K562 (cell line): ENCODE data around the gene CDSN. TPM values are rescaled to one million over a fixed set of nuclear protein-coding genes. Genes with fewer than 3 reads are reported as not detected.

Experiments
- ARID3B ChIP-seq: fragments of 250-450 bp; sonication (Bioruptor Pico); IDR thresholded peaks from 2 replicates; pipeline ENCODE4 v1.4.0; 2020; ENCODE audit warnings: borderline replicate concordance
- ATF4 ChIP-seq: fragments of 450-650 bp; formaldehyde crosslinking; IDR thresholded peaks from 2 replicates; pipeline ENCODE4 v1.4.0; 2022; ENCODE audit warnings: mild to moderate bottlenecking, moderate library complexity
- BRD9 ChIP-seq: fragments of 450-650 bp; IDR thresholded peaks from 2 replicates; pipeline ENCODE4 v1.6.1; 2018; ENCODE audit warnings: low read depth; ENCODE audit not compliant: partially characterized antibody
- DDX20 ChIP-seq: fragments of 450-650 bp; IDR thresholded peaks from 2 replicates; pipeline ENCODE4 v1.6.1; 2016; ENCODE audit warnings: missing genetic modification characterization, low read depth, mild to moderate bottlenecking, missing compliant biosample characterization, moderate library complexity
- FOXM1 ChIP-seq, 2 experiments: fragments of 450-650 bp in 1 of 2; sonication (generic) in 1 of 2; formaldehyde crosslinking in 1 of 2; IDR thresholded peaks; 2 replicates each; pipeline versions ENCODE4 v1.6.1 to v1.9.0; 2017 to 2022; ENCODE audit warnings: low read depth in 2 of 2, mild to moderate bottlenecking in 2 of 2, missing genetic modification reagents in 1 of 2, moderate library complexity in 1 of 2
- GTF3C2 ChIP-seq: IDR thresholded peaks from 3 replicates; pipeline ENCODE4 v1.6.1; 2011; ENCODE audit warnings: borderline replicate concordance, mild to moderate bottlenecking, moderate library complexity; ENCODE audit not compliant: insufficient read length; ENCODE audit errors: extremely low read depth
- JUNB ChIP-seq: fragments of 450-650 bp; formaldehyde crosslinking; conservative IDR thresholded peaks from 2 replicates; pipeline ENCODE4 v1.4.0; 2020; ENCODE audit warnings: mild to moderate bottlenecking
- NFE2 ChIP-seq: IDR thresholded peaks from 2 replicates; pipeline ENCODE4 v1.6.1; 2014; ENCODE audit warnings: antibody characterized with exemption, low read depth
- NR2C1 ChIP-seq, 2 experiments: fragments of 450-650 bp; IDR thresholded peaks; 2 replicates each; pipeline ENCODE4 v1.6.1; 2017; ENCODE audit warnings: mild to moderate bottlenecking in 2 of 2, antibody characterized with exemption in 1 of 2, inconsistent platforms in 1 of 2, missing compliant biosample characterization in 1 of 2, missing genetic modification characterization in 1 of 2
- PTRF ChIP-seq: fragments of 450-650 bp; IDR thresholded peaks from 2 replicates; pipeline ENCODE4 v1.6.1; 2016; ENCODE audit warnings: mild to moderate bottlenecking, missing genetic modification characterization, missing compliant biosample characterization
- RAD51 ChIP-seq: fragments of 450-650 bp; IDR thresholded peaks from 2 replicates; pipeline ENCODE4 v1.7.1; 2016; ENCODE audit warnings: low read depth, mild to moderate bottlenecking, borderline replicate concordance
- RBBP5 ChIP-seq: fragments of 200-600 bp; sonication (generic); IDR thresholded peaks from 2 replicates; pipeline ENCODE4 v1.6.1; 2012; ENCODE audit warnings: borderline replicate concordance, mild to moderate bottlenecking, low read length, control low read depth, inconsistent platforms; ENCODE audit not compliant: insufficient read depth, poor library complexity, severe bottlenecking
- RBFOX2 ChIP-seq: fragments of 200-400 bp; formaldehyde crosslinking; IDR thresholded peaks from 2 replicates; pipeline ENCODE4 v1.6.1; 2017; ENCODE audit warnings: low read depth, mild to moderate bottlenecking, low read length, moderate library complexity
- SIN3A ChIP-seq, 2 experiments: fragments of 150-350 bp in 1 of 2; IDR thresholded peaks; 2 replicates each; pipeline ENCODE4 v1.6.1; 2011 to 2016; ENCODE audit warnings: borderline replicate concordance in 2 of 2, low read depth in 2 of 2, low read length in 2 of 2, mild to moderate bottlenecking in 2 of 2, moderate library complexity in 2 of 2; ENCODE audit not compliant: control insufficient read depth in 1 of 2
- SMAD4 ChIP-seq: fragments of 250-450 bp; sonication (Bioruptor Pico); conservative IDR thresholded peaks from 2 replicates; pipeline ENCODE4 v1.8.0; 2021; ENCODE audit warnings: inconsistent platforms, mild to moderate bottlenecking, moderate library complexity
- THRB ChIP-seq: fragments of 450-650 bp; formaldehyde crosslinking; conservative IDR thresholded peaks from 2 replicates; pipeline ENCODE4 v1.4.0; 2022; ENCODE audit warnings: mild to moderate bottlenecking, missing genetic modification characterization
- ZFX ChIP-seq: sonication (generic); formaldehyde crosslinking; IDR thresholded peaks from 2 replicates; pipeline ENCODE4 v1.8.0; 2022; ENCODE audit warnings: mild to moderate bottlenecking, missing genetic modification reagents, moderate library complexity
- ZNF282 ChIP-seq: sonication (generic); formaldehyde crosslinking; IDR thresholded peaks from 2 replicates; pipeline ENCODE4 v1.8.1; 2023; ENCODE audit warnings: missing genetic modification reagents
- ZNF3 ChIP-seq: fragments of 250-450 bp; sonication (Bioruptor Pico); IDR thresholded peaks from 2 replicates; pipeline ENCODE4 v1.5.0; 2021; ENCODE audit warnings: mild to moderate bottlenecking, moderate library complexity
- ZNF408 ChIP-seq: fragments of 250-450 bp; sonication (Bioruptor Pico); IDR thresholded peaks from 2 replicates; pipeline ENCODE4 v1.4.0; 2020; ENCODE audit warnings: low read depth, mild to moderate bottlenecking, moderate library complexity
- polyA plus RNA-seq, 8 experiments: library from polyadenylated mRNA; depleted of rRNA in 4 of 8; stranded (reverse) in 5 of 8; unstranded in 3 of 8; fragments of >200 nt; fragmentation: Nextera tagmentation in 2 of 8; fragmentation: Illumina TruSeq in 1 of 8; extraction: Ambion mirVana in 2 of 8; extraction: Trizol in 1 of 8; gene quantifications; 2 replicates each; pipeline versions ENCODE4 v1.2.1 to v1.2.3, GENCODE V29; 2011 to 2014; ENCODE audit warnings: inconsistent platforms in 1 of 8, missing spikeins in 1 of 8
- total RNA-seq, 7 experiments: library from RNA; depleted of rRNA in 6 of 7; stranded (reverse); fragments of >200 nt in 6 of 7; fragmentation: Illumina TruSeq in 2 of 7; extraction: Trizol in 2 of 7; gene quantifications; 2 replicates each; pipeline versions ENCODE4 v1.2.1 to v1.2.3, GENCODE V29; 2011 to 2021; ENCODE audit warnings: low replicate concordance in 1 of 7

The CDSN gene
- total and polyA plus RNA-seq, 9 of the 15 experiments (the other 6 are each of a cell fraction or from before 2014, with no cell fraction given), result not detected

GRCh38 chr6:31158140-31158862, 38.1 kb upstream of the CDSN start, which contains the start of gene TCF19 (continued):
- TF ChIP-seq ZNF282 (CRISPR knock-in tag) (no peak), ARID3B (CRISPR knock-in tag) (no peak), RBFOX2 (peak; percentile 81), ZNF408 (CRISPR knock-in tag) (no peak), JUNB (CRISPR knock-in tag) (no peak), RAD51 (no peak), GTF3C2 (no peak), DDX20 (tag) (no peak), BRD9 (no peak), RBBP5 (peak; percentile 86), ZNF3 (CRISPR knock-in tag) (no peak), SIN3A (IDR thresholded peaks at IDR 0.05; ENCODE audit: borderline replicate concordance in 2 of 2, control insufficient read depth in 1 of 2, low read depth in 2 of 2, low read length in 2 of 2) (peak; percentile 84 to 87; a peak in 3 of 4 replicates), PTRF (no peak), ZFX (CRISPR knock-in tag) (peak; percentile 77), FOXM1 (IDR thresholded peaks at IDR 0.05; ENCODE audit: low read depth) (no peak), FOXM1 (CRISPR knock-in tag; IDR thresholded peaks at IDR 0.05; ENCODE audit: low read depth) (no peak), SMAD4 (CRISPR knock-in tag) (0 out of 2 replicates have a peak, but pooled peaks have one; percentile 27), NR2C1 (IDR thresholded peaks at IDR 0.05) (no peak), NR2C1 (tag; IDR thresholded peaks at IDR 0.05) (no peak), THRB (CRISPR knock-in tag) (no peak), NFE2 (no peak), ATF4 (CRISPR knock-in tag) (no peak)
